ENCODE data around the gene ST3GAL3. TPM values are rescaled to one million over a fixed set of nuclear protein-coding genes. Genes with fewer than 3 reads are reported as not detected.

Gene ST3GAL3
- total RNA-seq, 3 donors from 2014 or later, result 14.0 to 23.0 (median 19.7) TPM

DNA sequence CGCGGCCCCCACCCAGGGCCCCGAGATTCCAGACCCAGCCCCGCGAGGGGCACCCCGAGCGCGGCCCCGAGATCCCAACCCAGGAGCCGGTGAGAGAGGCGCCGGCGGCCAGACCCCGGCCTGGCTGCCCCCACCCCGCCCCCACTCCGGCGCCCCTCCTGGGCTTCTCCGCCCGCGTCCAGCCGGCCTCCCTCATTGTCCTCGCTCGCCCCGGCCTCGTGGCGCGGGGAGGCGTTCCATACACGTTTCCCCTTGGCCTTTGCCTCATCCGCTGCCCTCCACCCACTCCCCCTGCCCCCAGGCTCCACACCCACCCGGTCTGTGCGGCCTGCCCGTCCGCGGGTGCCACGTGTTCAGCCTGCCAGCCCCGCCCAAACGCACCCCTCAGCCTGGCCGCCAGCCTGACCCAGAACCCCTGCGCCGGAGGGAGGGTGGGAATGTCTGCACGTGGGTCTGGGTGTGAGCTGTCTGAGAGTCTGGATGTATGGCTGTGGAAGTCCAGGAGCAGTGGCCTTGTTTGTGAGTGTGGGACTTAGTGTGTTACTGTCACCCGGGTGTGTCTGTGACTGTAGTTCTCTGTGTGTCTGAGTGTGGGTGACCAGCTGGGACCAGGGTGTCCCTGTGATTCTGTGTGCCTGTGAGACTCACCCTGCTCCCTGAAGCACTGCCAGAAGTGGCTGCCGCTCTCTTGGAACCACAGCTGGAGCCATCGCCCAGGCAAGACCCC is 272.4 kb downstream of the ST3GAL3 start:
- peak in 1 of 3 donors; percentile 13 for TF ChIP-seq POLR2AphosphoS5 (IDR thresholded peaks at IDR 0.05)
- TF ChIP-seq CTCF (IDR thresholded peaks at IDR 0.05), result no peak
- TF ChIP-seq POLR2A (IDR thresholded peaks at IDR 0.05), result no peak
- DNase-seq (ENCODE audit: low spot score in 2 of 2), result no peak

GRCh38 chr1:43980255-43981134 is 273.2 kb downstream of the ST3GAL3 start:
- H3K9me3 ChIP-seq, result no peaks in the 10 kb centered on the region
- TF ChIP-seq POLR2AphosphoS5 (IDR thresholded peaks at IDR 0.05) (no peak), POLR2A (IDR thresholded peaks at IDR 0.05) (no peak), CTCF (IDR thresholded peaks at IDR 0.05) (no peak)
- H3K4me3 ChIP-seq, result peak overlapping the region; percentile 76 to 85 (median 81)
- DNase-seq (ENCODE audit: low spot score in 2 of 2), result no peak
- peak overlapping the region; percentile 61 to 72 for H3K27ac ChIP-seq
- H3K36me3 ChIP-seq, result no peaks in the 10 kb centered on the region
- no peaks in the 10 kb centered on the region for H3K27me3 ChIP-seq
- peaks cover 0 to 18% of the 10 kb centered on the region in 2 donors for H3K4me1 ChIP-seq
- intact Hi-C loops (cut with DNase I; ENCODE audit: low total_unique reads), result no loop called here

More for the DNA sequence above, 272.4 kb downstream of the ST3GAL3 start:
- Histone ChIP-seq H3K36me3 (no peaks in the 10 kb centered on the region), H3K9me3 (no peaks in the 10 kb centered on the region), H3K27ac (peak overlapping the region; percentile 61 to 72), H3K4me3 (peak overlapping the region; percentile 76 to 85 (median 81)), H3K27me3 (no peaks in the 10 kb centered on the region), H3K4me1 (peaks cover 0 to 18% of the 10 kb centered on the region in 2 donors)
- intact Hi-C loops (cut with DNase I; ENCODE audit: low total_unique reads), result loop anchor here (5.0 to 10.0 kb wide), 3 partner anchors 445 to 1642 kb away; partner anchors contain the start of genes FOXJ3 and PTPRF

Other genes with a start within 250 kb of the ST3GAL3 start
- gene PTPRF, start 176.7 kb upstream of the ST3GAL3 start, total RNA-seq, result 100 to 1,000 TPM; 109 to 149 (median 116) TPM
- gene KDM4A, start 57.4 kb upstream of the ST3GAL3 start, total RNA-seq, result 10 to 100 TPM; 28.6 to 46.1 (median 35.1) TPM
- gene ARTN, start 226.3 kb downstream of the ST3GAL3 start, total RNA-seq, result 1 to 10 TPM in 2 of 3 donors, not detected in 1; 1.8 to 2.3 TPM
- 10 to 100 TPM; 18.4 to 23.0 (median 20.5) TPM for gene IPO13, start 239.4 kb downstream of the ST3GAL3 start, total RNA-seq

All from breast epithelium (tissue), 4 donors.